OCI-LY1 (cell line): Measurements from ENCODE around the gene TMEM185B.

Source experiments
- H2AFZ ChIP-seq: fragments of 200-600 bp; sonication (generic), shearing (Covaris generic); 2 replicates; pipeline ENCODE4 v1.6.0; 2014; ENCODE audit warnings: antibody characterized with exemption, mild to moderate bottlenecking, low read length
- H3F3A ChIP-seq: fragments of 200-600 bp; sonication (generic), shearing (Covaris generic); 2 replicates; pipeline ENCODE4 v1.6.0; 2014; ENCODE audit warnings: mild to moderate bottlenecking, antibody characterized with exemption, low read length, moderate library complexity; ENCODE audit not compliant: insufficient read depth
- H3K27ac ChIP-seq: fragments of 200-600 bp; sonication (generic); 2 replicates; pipeline ENCODE4 v1.5.1; 2014; ENCODE audit warnings: low read length, mixed run types, mild to moderate bottlenecking, low read depth; ENCODE audit not compliant: poor library complexity, severe bottlenecking
- H3K27me3 ChIP-seq: fragments of 200-600 bp; sonication (generic); 2 replicates; pipeline ENCODE4 v1.6.0; 2014; ENCODE audit warnings: antibody characterized with exemption, mild to moderate bottlenecking, low read length, moderate library complexity; ENCODE audit not compliant: insufficient read depth
- H3K36me3 ChIP-seq: fragments of 200-600 bp; sonication (generic); 2 replicates; pipeline ENCODE4 v1.6.1; 2014; ENCODE audit warnings: mild to moderate bottlenecking, antibody characterized with exemption, low read length, moderate library complexity, mixed read lengths; ENCODE audit not compliant: insufficient read depth
- H3K4me1 ChIP-seq: fragments of 200-600 bp; sonication (generic); 2 replicates; pipeline ENCODE4 v1.5.1; 2014; ENCODE audit warnings: mild to moderate bottlenecking, low read length, moderate library complexity; ENCODE audit not compliant: insufficient read depth, severe bottlenecking
- H3K4me2 ChIP-seq: fragments of 200-600 bp; sonication (generic), shearing (Covaris generic); 2 replicates; pipeline ENCODE4 v1.6.1; 2014; ENCODE audit warnings: low read length
- H3K4me3 ChIP-seq: fragments of 200-600 bp; sonication (generic); 2 replicates; pipeline ENCODE4 v1.5.1; 2014; ENCODE audit warnings: low read length, low read depth, mild to moderate bottlenecking, mixed read lengths; ENCODE audit not compliant: poor library complexity, severe bottlenecking
- H3K79me2 ChIP-seq: fragments of 200-600 bp; shearing (Covaris generic); 2 replicates; pipeline ENCODE4 v1.6.1; 2016; ENCODE audit warnings: mixed run types, low read length, mixed read lengths; ENCODE audit not compliant: insufficient read depth
- H3K9ac ChIP-seq: fragments of 200-600 bp; sonication (generic), shearing (Covaris generic); 2 replicates; pipeline ENCODE4 v1.6.1; 2014; ENCODE audit warnings: mild to moderate bottlenecking, low read length, mixed read lengths
- H3K9me2 ChIP-seq: fragments of 200-600 bp; sonication (generic), shearing (Covaris generic); 2 replicates; pipeline ENCODE4 v1.6.1; 2014; ENCODE audit warnings: low read depth, mild to moderate bottlenecking, low read length, mixed read lengths
- H3K9me3 ChIP-seq: fragments of 200-600 bp; shearing (Covaris generic); 2 replicates; pipeline ENCODE4 v1.6.1; 2014; ENCODE audit warnings: low read length, mixed read lengths
- H4K20me1 ChIP-seq: fragments of 200-600 bp; sonication (generic), shearing (Covaris generic); 2 replicates; pipeline ENCODE4 v1.6.0; 2016; ENCODE audit warnings: mild to moderate bottlenecking, low read length; ENCODE audit not compliant: insufficient read depth
- EZH2 ChIP-seq: fragments of 200-600 bp; sonication (generic), shearing (Covaris generic); IDR thresholded peaks from 2 replicates; pipeline ENCODE4 v1.8.0; 2017; ENCODE audit warnings: borderline replicate concordance, mixed run types, mild to moderate bottlenecking, antibody characterized with exemption, low read length, moderate library complexity, mixed read lengths
- TF ChIP-seq, protein P1 (sequence below): fragments of 200-600 bp; sonication (generic), shearing (Covaris generic); IDR thresholded peaks from 2 replicates; pipeline ENCODE4 v1.5.1; 2017; ENCODE audit warnings: mild to moderate bottlenecking, antibody characterized with exemption, low read length, moderate library complexity, mixed read lengths

Gene TMEM185B

DNA sequence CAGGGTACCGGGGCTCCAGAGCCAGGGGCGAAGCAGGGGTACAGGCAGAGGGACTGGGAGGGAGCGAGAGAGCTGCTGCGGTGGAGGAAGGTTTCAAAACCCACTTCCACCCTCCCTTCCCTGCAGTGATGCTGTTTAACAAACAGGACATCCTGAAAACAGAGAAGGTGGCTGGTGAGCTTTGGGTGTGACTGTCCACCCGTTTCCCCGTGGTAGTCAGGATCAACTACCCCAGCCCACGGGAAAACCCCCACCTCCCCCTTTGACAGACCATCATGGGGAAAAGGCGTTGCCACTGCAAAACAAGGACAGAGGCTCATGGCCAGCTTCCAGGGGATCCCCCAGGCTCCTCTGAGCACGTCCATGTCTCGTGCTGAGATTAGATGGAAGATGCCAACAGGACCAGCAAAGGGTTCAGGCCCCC lies 12.9 kb downstream of the TMEM185B start:
- H3K4me2 ChIP-seq, result no peak overlapping the region
- H3K4me3 ChIP-seq, result no peak overlapping the region
- H3F3A ChIP-seq, result no peaks in the 10 kb centered on the region
- no peaks in the 10 kb centered on the region for H3K36me3 ChIP-seq
- H3K9me2 ChIP-seq, result no peaks in the 10 kb centered on the region
- TF ChIP-seq EZH2, result no peak
- TF ChIP-seq, protein P1, sequence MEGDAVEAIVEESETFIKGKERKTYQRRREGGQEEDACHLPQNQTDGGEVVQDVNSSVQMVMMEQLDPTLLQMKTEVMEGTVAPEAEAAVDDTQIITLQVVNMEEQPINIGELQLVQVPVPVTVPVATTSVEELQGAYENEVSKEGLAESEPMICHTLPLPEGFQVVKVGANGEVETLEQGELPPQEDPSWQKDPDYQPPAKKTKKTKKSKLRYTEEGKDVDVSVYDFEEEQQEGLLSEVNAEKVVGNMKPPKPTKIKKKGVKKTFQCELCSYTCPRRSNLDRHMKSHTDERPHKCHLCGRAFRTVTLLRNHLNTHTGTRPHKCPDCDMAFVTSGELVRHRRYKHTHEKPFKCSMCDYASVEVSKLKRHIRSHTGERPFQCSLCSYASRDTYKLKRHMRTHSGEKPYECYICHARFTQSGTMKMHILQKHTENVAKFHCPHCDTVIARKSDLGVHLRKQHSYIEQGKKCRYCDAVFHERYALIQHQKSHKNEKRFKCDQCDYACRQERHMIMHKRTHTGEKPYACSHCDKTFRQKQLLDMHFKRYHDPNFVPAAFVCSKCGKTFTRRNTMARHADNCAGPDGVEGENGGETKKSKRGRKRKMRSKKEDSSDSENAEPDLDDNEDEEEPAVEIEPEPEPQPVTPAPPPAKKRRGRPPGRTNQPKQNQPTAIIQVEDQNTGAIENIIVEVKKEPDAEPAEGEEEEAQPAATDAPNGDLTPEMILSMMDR, result no peak
- no peaks in the 10 kb centered on the region for H3K9me3 ChIP-seq
- H2AFZ ChIP-seq, result no peak overlapping the region
- H3K79me2 ChIP-seq, result no peaks in the 10 kb centered on the region
- H3K27ac ChIP-seq, result no peak overlapping the region
- no peaks in the 10 kb centered on the region for H4K20me1 ChIP-seq
- H3K27me3 ChIP-seq, result no peaks in the 10 kb centered on the region
- peaks cover 16% of the 10 kb centered on the region for H3K4me1 ChIP-seq
- H3K9ac ChIP-seq, result no peak overlapping the region

DNA sequence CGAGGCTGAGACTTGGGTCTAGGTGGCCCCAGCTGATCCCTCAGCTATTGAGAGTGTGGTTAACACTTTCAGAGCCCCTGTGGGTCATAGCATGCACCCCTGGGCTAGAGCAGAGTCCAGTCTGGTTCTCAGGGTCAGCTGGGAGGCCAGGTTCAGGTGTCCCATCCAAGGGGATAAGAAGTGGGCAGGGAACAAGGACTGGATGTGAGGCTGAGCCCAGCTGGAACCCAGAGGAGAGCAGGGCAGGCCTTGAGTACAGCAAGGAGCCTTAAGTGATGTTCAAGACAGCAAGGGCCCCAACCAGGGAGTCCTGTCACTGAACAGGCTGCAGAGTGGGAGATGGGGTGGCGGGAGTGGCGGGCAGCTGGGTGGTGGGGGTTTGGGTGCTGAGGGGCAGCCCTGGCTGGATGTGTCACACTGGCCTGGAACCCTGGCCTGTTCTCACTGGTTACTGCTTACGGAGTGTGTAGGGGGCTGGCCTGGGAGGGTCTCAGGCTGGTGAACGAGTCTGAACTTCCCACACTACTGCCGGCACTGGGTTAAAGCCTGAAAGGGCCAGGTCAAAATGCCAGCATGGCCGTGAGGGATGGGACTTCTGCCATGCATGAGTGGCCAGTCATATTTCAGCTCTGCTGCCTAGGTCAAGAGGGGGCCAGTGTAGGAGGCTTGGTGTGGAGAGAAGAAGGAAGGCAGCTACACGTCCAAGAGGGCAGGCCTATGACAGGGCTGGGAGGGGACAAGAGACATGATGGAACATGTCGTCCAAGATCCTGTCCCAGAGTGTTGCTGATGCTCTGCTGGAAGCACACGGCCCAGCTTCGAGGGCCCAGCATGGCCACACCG lies 13.6 kb downstream of the TMEM185B start:
- no peaks in the 10 kb centered on the region for H3K9me2 ChIP-seq
- no peaks in the 10 kb centered on the region for H4K20me1 ChIP-seq
- H3K79me2 ChIP-seq, result no peaks in the 10 kb centered on the region
- no peak overlapping the region for H3K4me3 ChIP-seq
- H3K27ac ChIP-seq, result no peak overlapping the region
- no peak overlapping the region for H3K4me2 ChIP-seq
- TF ChIP-seq, protein P1, result no peak
- no peak for TF ChIP-seq EZH2
- no peaks in the 10 kb centered on the region for H3K9me3 ChIP-seq
- no peak overlapping the region for H3K9ac ChIP-seq
- no peaks in the 10 kb centered on the region for H3K36me3 ChIP-seq
- peaks cover 16% of the 10 kb centered on the region for H3K4me1 ChIP-seq
- H2AFZ ChIP-seq, result no peak overlapping the region
- no peaks in the 10 kb centered on the region for H3F3A ChIP-seq
- no peaks in the 10 kb centered on the region for H3K27me3 ChIP-seq

- no peaks in the 10 kb centered on the region for H3K9me3 ChIP-seq
- no peak overlapping the region for H3K4me2 ChIP-seq
- H3K79me2 ChIP-seq, result no peaks in the 10 kb centered on the region
- H2AFZ ChIP-seq, result no peak overlapping the region
- H3K27ac ChIP-seq, result no peak overlapping the region
- no peak overlapping the region for H3K4me3 ChIP-seq
- H3K9ac ChIP-seq, result no peak overlapping the region
- H3K27me3 ChIP-seq, result no peaks in the 10 kb centered on the region
- no peaks in the 10 kb centered on the region for H3F3A ChIP-seq
- H3K9me2 ChIP-seq, result no peaks in the 10 kb centered on the region
- no peaks in the 10 kb centered on the region for H4K20me1 ChIP-seq
- no peaks in the 10 kb centered on the region for H3K36me3 ChIP-seq
- no peak for TF ChIP-seq EZH2
- TF ChIP-seq, protein P1, result no peak
- H3K4me1 ChIP-seq, result peaks cover 19% of the 10 kb centered on the region
Measured at GRCh38 chr2:120208381-120209353, 14.5 kb downstream of the TMEM185B start.
